IPS-11a (cell line): ENCODE results near the gene RGCC.
"Not testable (repeated sequence)": the region's sequence is repeated elsewhere in the genome, so short reads cannot be mapped to it uniquely, and the experiment has no call there.

ENCODE experiments used
- H3K4me3 ChIP-seq: one replicate; pipeline ENCODE4 v1.5.1; 2013; ENCODE audit warnings: low read depth, low read length, control low read depth

The RGCC gene

GRCh38 chr13:41456768-41457588, at the start of gene RGCC:
RGCC (plus strand) TSS chr13:41457550; CDS start chr13:41457708, 158 bp downstream.
- H3K4me3 ChIP-seq: peak within 1 kb of the TSS; percentile 44

GRCh38 chr13:41408121-41408520, 49.2 kb upstream of the RGCC start:
- no peak overlapping the region for H3K4me3 ChIP-seq

- H3K4me3 ChIP-seq: no peak overlapping the region
Measured at GRCh38 chr13:41408746-41409145, 48.6 kb upstream of the RGCC start.

- H3K4me3 ChIP-seq: no peak overlapping the region
Measured at GRCh38 chr13:41409611-41410010, 47.7 kb upstream of the RGCC start.

- no peak overlapping the region for H3K4me3 ChIP-seq
Measured at GRCh38 chr13:41411060-41411459, 46.3 kb upstream of the RGCC start.

GRCh38 chr13:41411522-41411921, 45.8 kb upstream of the RGCC start:
- H3K4me3 ChIP-seq: no peak overlapping the region

- H3K4me3 ChIP-seq: no peak overlapping the region
Measured at GRCh38 chr13:41413872-41414271, 43.5 kb upstream of the RGCC start.

GRCh38 chr13:41416276-41416675, 41.1 kb upstream of the RGCC start:
- no peak overlapping the region for H3K4me3 ChIP-seq

GRCh38 chr13:41418027-41418426, 39.3 kb upstream of the RGCC start:
- no peak overlapping the region for H3K4me3 ChIP-seq

GRCh38 chr13:41418731-41419130, 38.6 kb upstream of the RGCC start:
- no peak overlapping the region for H3K4me3 ChIP-seq

- H3K4me3 ChIP-seq: no peak overlapping the region
Measured at GRCh38 chr13:41419206-41419605, 38.1 kb upstream of the RGCC start.

- H3K4me3 ChIP-seq: no peak overlapping the region
Measured at GRCh38 chr13:41420146-41420545, 37.2 kb upstream of the RGCC start.

GRCh38 chr13:41421330-41421729, 36.0 kb upstream of the RGCC start:
- not testable (repeated sequence) for H3K4me3 ChIP-seq

- H3K4me3 ChIP-seq: not testable (repeated sequence)
Measured at GRCh38 chr13:41421983-41422382, 35.4 kb upstream of the RGCC start.

- not testable (repeated sequence) for H3K4me3 ChIP-seq
Measured at GRCh38 chr13:41423259-41423658, 34.1 kb upstream of the RGCC start.

GRCh38 chr13:41424675-41425074, 32.7 kb upstream of the RGCC start:
- H3K4me3 ChIP-seq: not testable (repeated sequence)

GRCh38 chr13:41426047-41426446, 31.3 kb upstream of the RGCC start:
- H3K4me3 ChIP-seq: no peak overlapping the region

GRCh38 chr13:41427666-41428065, 29.7 kb upstream of the RGCC start:
- H3K4me3 ChIP-seq: no peak overlapping the region

- peak overlapping the region; percentile 24 for H3K4me3 ChIP-seq
Measured at GRCh38 chr13:41428155-41428554, 29.2 kb upstream of the RGCC start.

GRCh38 chr13:41434030-41434429, 23.3 kb upstream of the RGCC start:
- not testable (repeated sequence) for H3K4me3 ChIP-seq

- H3K4me3 ChIP-seq: no peak overlapping the region
Measured at GRCh38 chr13:41434831-41435520, 22.4 kb upstream of the RGCC start.

GRCh38 chr13:41443969-41444368, 13.4 kb upstream of the RGCC start:
- no peak overlapping the region for H3K4me3 ChIP-seq
